HEK293 (cell line): ENCODE results near the gene ITSN2.

Experiments
- CTCF ChIA-PET: fragments of 350-600 bp; formaldehyde crosslinking; extraction: SDS; loops from one replicate; lab custom pipeline; 2021; ENCODE audit warnings: antibody characterized with exemption; lab: Yijun Ruan, JAX
- POLR2A ChIA-PET: fragments of 300-600 bp; formaldehyde crosslinking; extraction: SDS; loops from one replicate; lab custom pipeline; 2020; ENCODE audit warnings: antibody characterized with exemption, inconsistent platforms; lab: Yijun Ruan, JAX
- H3K27ac ChIP-seq: fragments of 200-500 bp; sonication (Bioruptor generic); 2 replicates; pipeline ENCODE4 v1.5.1; 2014; ENCODE audit warnings: low read depth, low read length, control low read depth, inconsistent platforms; ENCODE audit errors: extremely low read depth
- H3K36me3 ChIP-seq, 2 experiments: fragments of 200-500 bp in 1 of 2; sonication (Bioruptor generic) in 1 of 2; 1 replicate in 1 of 2; 2 replicates in 1 of 2; pipeline ENCODE4 v1.5.1; 2014 to 2017; ENCODE audit warnings: inconsistent platforms in 2 of 2, low read length in 2 of 2; ENCODE audit not compliant: control insufficient read depth in 2 of 2, insufficient read depth in 1 of 2
- H3K4me1 ChIP-seq: fragments of 200-500 bp; sonication (Bioruptor generic); 2 replicates; pipeline ENCODE4 v1.5.1; 2014; ENCODE audit warnings: mild to moderate bottlenecking, low read length, inconsistent platforms; ENCODE audit not compliant: control insufficient read depth, insufficient read depth
- H3K4me3 ChIP-seq: 2 replicates; pipeline ENCODE4 v1.5.1; 2011; ENCODE audit warnings: low read depth, mild to moderate bottlenecking, control low read depth, low read length, moderate library complexity
- H3K9me3 ChIP-seq: fragments of 200-500 bp; sonication (Bioruptor generic); 2 replicates; pipeline ENCODE4 v1.5.1; 2014; ENCODE audit warnings: low read depth, low read length, inconsistent platforms; ENCODE audit not compliant: control insufficient read depth, insufficient read depth
- MYNN ChIP-seq: fragments of 450-650 bp; formaldehyde crosslinking; IDR thresholded peaks from 2 replicates; pipeline ENCODE4 v1.5.1; 2016; ENCODE audit warnings: missing biosample characterization, missing genetic modification characterization, borderline replicate concordance
- OVOL3 ChIP-seq: fragments of 450-650 bp; formaldehyde crosslinking; IDR thresholded peaks from 2 replicates; pipeline ENCODE4 v1.5.1; 2016; ENCODE audit warnings: missing biosample characterization, missing genetic modification characterization
- PRDM10 ChIP-seq: fragments of 450-650 bp; formaldehyde crosslinking; IDR thresholded peaks from 2 replicates; pipeline ENCODE4 v1.5.1; 2016; ENCODE audit warnings: missing biosample characterization, missing genetic modification characterization
- SETDB1 ChIP-seq: IDR thresholded peaks from one replicate; pipeline ENCODE4 v1.6.1; 2017; ENCODE audit warnings: mild to moderate bottlenecking, low read length, moderate library complexity, mixed read lengths; ENCODE audit not compliant: insufficient read length
- ZNF121 ChIP-seq: fragments of 450-650 bp; formaldehyde crosslinking; IDR thresholded peaks from 2 replicates; pipeline ENCODE4 v1.5.1; 2016; ENCODE audit warnings: missing biosample characterization, missing genetic modification characterization
- ZNF155 ChIP-seq: fragments of 450-650 bp; formaldehyde crosslinking; IDR thresholded peaks from 2 replicates; pipeline ENCODE4 v1.5.1; 2016; ENCODE audit warnings: missing biosample characterization, missing genetic modification characterization
- ZNF16 ChIP-seq: fragments of 450-650 bp; formaldehyde crosslinking; IDR thresholded peaks from 2 replicates; pipeline ENCODE4 v1.5.1; 2016; ENCODE audit warnings: low read depth, missing biosample characterization, missing genetic modification characterization
- ZNF174 ChIP-seq: fragments of 450-650 bp; formaldehyde crosslinking; IDR thresholded peaks from 2 replicates; pipeline ENCODE4 v1.5.0; 2017; ENCODE audit warnings: missing biosample characterization, mild to moderate bottlenecking, missing genetic modification characterization
- ZNF274 ChIP-seq, 2 experiments: fragments of 200-500 bp in 1 of 2; fragments of 450-650 bp in 1 of 2; sonication (Bioruptor generic) in 1 of 2; formaldehyde crosslinking in 1 of 2; IDR thresholded peaks; 2 replicates each; pipeline versions ENCODE4 v1.5.1 to v1.6.1; 2014 to 2016; ENCODE audit warnings: borderline replicate concordance in 1 of 2, inconsistent platforms in 1 of 2, low read length in 1 of 2, missing biosample characterization in 1 of 2, missing genetic modification characterization in 1 of 2
- ZNF560 ChIP-seq: fragments of 450-650 bp; formaldehyde crosslinking; IDR thresholded peaks from 2 replicates; pipeline ENCODE4 v1.5.1; 2017; ENCODE audit warnings: missing biosample characterization, missing genetic modification characterization, borderline replicate concordance
- ZNF747 ChIP-seq: fragments of 450-650 bp; formaldehyde crosslinking; IDR thresholded peaks from 2 replicates; pipeline ENCODE4 v1.5.1; 2016; ENCODE audit warnings: missing biosample characterization, missing genetic modification characterization
- TF ChIP-seq, protein P1 (sequence below): fragments of 450-650 bp; formaldehyde crosslinking; IDR thresholded peaks from 2 replicates; pipeline ENCODE4; 2016; ENCODE audit warnings: missing biosample characterization, missing genetic modification characterization
- TF ChIP-seq, protein P2 (sequence below): fragments of 450-650 bp; formaldehyde crosslinking; conservative IDR thresholded peaks from 2 replicates; pipeline ENCODE4 v1.5.1; 2016; ENCODE audit warnings: low read depth, missing biosample characterization, missing genetic modification characterization

Gene ITSN2

GRCh38 chr2:24353973-24354372, 6.4 kb downstream of the ITSN2 start:
- ChIA-PET POLR2A (no interaction called here), CTCF (no interaction called here)
- TF ChIP-seq ZNF174 (no peak), ZNF560 (tag by site-specific recombination) (no peak), MYNN (tag by site-specific recombination) (no peak), PRDM10 (no peak)
- TF ChIP-seq, protein P1, sequence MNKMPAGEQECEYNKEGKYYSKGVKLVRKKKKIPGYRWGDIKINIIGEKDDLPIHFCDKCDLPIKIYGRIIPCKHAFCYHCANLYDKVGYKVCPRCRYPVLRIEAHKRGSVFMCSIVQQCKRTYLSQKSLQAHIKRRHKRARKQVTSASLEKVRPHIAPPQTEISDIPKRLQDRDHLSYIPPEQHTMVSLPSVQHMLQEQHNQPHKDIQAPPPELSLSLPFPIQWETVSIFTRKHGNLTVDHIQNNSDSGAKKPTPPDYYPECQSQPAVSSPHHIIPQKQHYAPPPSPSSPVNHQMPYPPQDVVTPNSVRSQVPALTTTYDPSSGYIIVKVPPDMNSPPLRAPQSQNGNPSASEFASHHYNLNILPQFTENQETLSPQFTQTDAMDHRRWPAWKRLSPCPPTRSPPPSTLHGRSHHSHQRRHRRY (tag by site-specific recombination), result no peak
- H3K9me3 ChIP-seq, result no peaks in the 10 kb centered on the region
- peaks cover 13% of the 10 kb centered on the region for H3K4me1 ChIP-seq
- no peak overlapping the region for H3K27ac ChIP-seq
- H3K36me3 ChIP-seq, result no peaks in the 10 kb centered on the region
- no peak overlapping the region for H3K4me3 ChIP-seq

DNA sequence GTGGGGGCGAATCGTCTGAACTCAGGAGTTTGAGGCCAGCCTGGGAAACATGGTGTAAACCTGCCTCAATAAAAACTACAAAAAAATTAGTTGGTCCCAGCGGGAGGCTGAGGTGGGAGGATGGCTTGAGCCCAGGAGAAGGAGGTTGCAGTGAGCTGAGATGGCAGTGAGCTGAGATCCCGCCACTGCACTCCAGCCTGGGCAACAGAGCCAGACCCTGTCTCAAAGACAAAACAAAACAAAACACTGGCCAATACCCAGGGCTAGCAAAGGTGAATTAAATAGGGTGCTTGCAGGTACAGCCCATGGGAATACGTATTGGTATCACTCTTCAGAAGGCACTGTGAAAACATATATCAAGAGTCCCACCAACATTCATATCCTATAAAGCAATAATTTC, 7.0 kb downstream of the ITSN2 start:
- POLR2A ChIA-PET, result no interaction called here
- TF ChIP-seq ZNF16 (tag by site-specific recombination), result no peak
- TF ChIP-seq, protein P2, sequence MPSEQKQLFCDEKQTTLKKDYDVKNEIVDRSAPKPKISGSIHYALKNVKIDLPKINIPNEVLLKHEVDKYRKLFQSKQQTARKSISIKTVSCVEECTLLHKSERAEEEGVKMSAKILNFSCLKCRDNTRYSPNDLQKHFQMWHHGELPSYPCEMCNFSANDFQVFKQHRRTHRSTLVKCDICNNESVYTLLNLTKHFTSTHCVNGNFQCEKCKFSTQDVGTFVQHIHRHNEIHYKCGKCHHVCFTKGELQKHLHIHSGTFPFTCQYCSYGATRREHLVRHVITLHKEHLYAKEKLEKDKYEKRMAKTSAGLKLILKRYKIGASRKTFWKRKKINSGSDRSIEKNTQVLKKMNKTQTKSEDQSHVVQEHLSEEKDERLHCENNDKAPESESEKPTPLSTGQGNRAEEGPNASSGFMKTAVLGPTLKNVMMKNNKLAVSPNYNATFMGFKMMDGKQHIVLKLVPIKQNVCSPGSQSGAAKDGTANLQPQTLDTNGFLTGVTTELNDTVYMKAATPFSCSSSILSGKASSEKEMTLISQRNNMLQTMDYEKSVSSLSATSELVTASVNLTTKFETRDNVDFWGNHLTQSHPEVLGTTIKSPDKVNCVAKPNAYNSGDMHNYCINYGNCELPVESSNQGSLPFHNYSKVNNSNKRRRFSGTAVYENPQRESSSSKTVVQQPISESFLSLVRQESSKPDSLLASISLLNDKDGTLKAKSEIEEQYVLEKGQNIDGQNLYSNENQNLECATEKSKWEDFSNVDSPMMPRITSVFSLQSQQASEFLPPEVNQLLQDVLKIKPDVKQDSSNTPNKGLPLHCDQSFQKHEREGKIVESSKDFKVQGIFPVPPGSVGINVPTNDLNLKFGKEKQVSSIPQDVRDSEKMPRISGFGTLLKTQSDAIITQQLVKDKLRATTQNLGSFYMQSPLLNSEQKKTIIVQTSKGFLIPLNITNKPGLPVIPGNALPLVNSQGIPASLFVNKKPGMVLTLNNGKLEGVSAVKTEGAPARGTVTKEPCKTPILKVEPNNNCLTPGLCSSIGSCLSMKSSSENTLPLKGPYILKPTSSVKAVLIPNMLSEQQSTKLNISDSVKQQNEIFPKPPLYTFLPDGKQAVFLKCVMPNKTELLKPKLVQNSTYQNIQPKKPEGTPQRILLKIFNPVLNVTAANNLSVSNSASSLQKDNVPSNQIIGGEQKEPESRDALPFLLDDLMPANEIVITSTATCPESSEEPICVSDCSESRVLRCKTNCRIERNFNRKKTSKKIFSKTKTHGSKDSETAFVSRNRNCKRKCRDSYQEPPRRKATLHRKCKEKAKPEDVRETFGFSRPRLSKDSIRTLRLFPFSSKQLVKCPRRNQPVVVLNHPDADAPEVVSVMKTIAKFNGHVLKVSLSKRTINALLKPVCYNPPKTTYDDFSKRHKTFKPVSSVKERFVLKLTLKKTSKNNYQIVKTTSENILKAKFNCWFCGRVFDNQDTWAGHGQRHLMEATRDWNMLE (tag by site-specific recombination), result no peak
- no peak for TF ChIP-seq ZNF747 (tag by site-specific recombination)
- peak; percentile 70 for TF ChIP-seq ZNF121 (tag by site-specific recombination)
- no peak for TF ChIP-seq ZNF155 (tag by site-specific recombination)
- no peak for TF ChIP-seq SETDB1
- TF ChIP-seq OVOL3 (tag by site-specific recombination), result no peak
- TF ChIP-seq ZNF274 (IDR thresholded peaks at IDR 0.05; ENCODE audit: low read length), result no peak
- TF ChIP-seq ZNF274 (tag by site-specific recombination; IDR thresholded peaks at IDR 0.05; ENCODE audit: borderline replicate concordance), result no peak
- TF ChIP-seq, all 188 proteins: peak for 1
- Histone ChIP-seq H3K36me3 (no peaks in the 10 kb centered on the region), H3K4me3 (no peak overlapping the region), H3K9me3 (no peaks in the 10 kb centered on the region), H3K27ac (no peak overlapping the region), H3K4me1 (peaks cover 13% of the 10 kb centered on the region)
- CTCF ChIA-PET, result no interaction called here
